H9 (cell line): ENCODE data around the gene GALNT2. TPM values are rescaled to one million over a fixed set of nuclear protein-coding genes. Genes with fewer than 3 reads are reported as not detected.
A peak's percentile ranks its signal among the peaks of the same experiment; 100 is the strongest.

ENCODE experiments used
- DNase-seq: peaks from one replicate; pipeline ENCODE4 v3.0.0-alpha.2; 2017
- H2AFZ ChIP-seq: one replicate; pipeline ENCODE4 v1.6.1; 2013; ENCODE audit warnings: mild to moderate bottlenecking, low read length, control low read depth, moderate library complexity
- H2AK5ac ChIP-seq: 2 replicates; pipeline ENCODE4 v1.6.1; 2013; ENCODE audit warnings: low read length, control low read depth, mixed read lengths; ENCODE audit not compliant: insufficient read length
- H2BK120ac ChIP-seq: one replicate; pipeline ENCODE4 v1.6.1; 2013; ENCODE audit warnings: low read depth, mild to moderate bottlenecking, low read length, control low read depth, inconsistent platforms; ENCODE audit not compliant: poor library complexity, severe bottlenecking
- H2BK12ac ChIP-seq: 2 replicates; pipeline ENCODE4 v1.6.1; 2013; ENCODE audit warnings: low read length, control low read depth, mixed read lengths, low read depth; ENCODE audit not compliant: insufficient read length
- H2BK15ac ChIP-seq: 2 replicates; pipeline ENCODE4 v1.6.1; 2013; ENCODE audit warnings: low read depth, low read length, control low read depth
- H2BK20ac ChIP-seq: one replicate; pipeline ENCODE4 v1.6.1; 2013; ENCODE audit warnings: low read depth, mild to moderate bottlenecking, low read length, control low read depth, inconsistent platforms; ENCODE audit not compliant: poor library complexity, severe bottlenecking
- H2BK5ac ChIP-seq: 2 replicates; pipeline ENCODE4 v1.6.1; 2013; ENCODE audit warnings: low read length, control low read depth, mixed read lengths; ENCODE audit not compliant: insufficient read length
- H3K14ac ChIP-seq: 2 replicates; pipeline ENCODE4 v1.6.1; 2013; ENCODE audit warnings: low read length, control low read depth; ENCODE audit not compliant: insufficient read depth
- H3K18ac ChIP-seq: 2 replicates; pipeline ENCODE4 v1.6.1; 2013; ENCODE audit warnings: low read depth, mild to moderate bottlenecking, mixed read lengths, low read length, control low read depth; ENCODE audit not compliant: insufficient read length
- H3K23ac ChIP-seq: 2 replicates; pipeline ENCODE4 v1.6.1; 2013; ENCODE audit warnings: low read length, control low read depth, mixed read lengths, low read depth; ENCODE audit not compliant: insufficient read length
- H3K23me2 ChIP-seq: 2 replicates; pipeline ENCODE4 v1.6.1; 2013; ENCODE audit warnings: low read depth, mild to moderate bottlenecking, mixed read lengths, low read length, control low read depth; ENCODE audit not compliant: insufficient read length, poor library complexity, severe bottlenecking
- H3K27ac ChIP-seq: 2 replicates; pipeline ENCODE4 v1.5.1; 2013; ENCODE audit warnings: low read length, control low read depth, mixed read lengths, low read depth; ENCODE audit not compliant: insufficient read length
- H3K27me3 ChIP-seq: 2 replicates; pipeline ENCODE4 v1.6.1; 2013; ENCODE audit warnings: low read length, control low read depth, inconsistent platforms; ENCODE audit not compliant: insufficient read depth
- H3K4ac ChIP-seq: 2 replicates; pipeline ENCODE4 v1.6.1; 2013; ENCODE audit warnings: low read depth, mild to moderate bottlenecking, control low read depth, inconsistent platforms, low read length, moderate library complexity
- H3K4me1 ChIP-seq: 2 replicates; pipeline ENCODE4 v1.6.1; 2013; ENCODE audit warnings: low read length, control low read depth, inconsistent platforms; ENCODE audit not compliant: insufficient read depth
- H3K4me2 ChIP-seq: 2 replicates; pipeline ENCODE4 v1.6.1; 2013; ENCODE audit warnings: low read length, control low read depth, mixed read lengths; ENCODE audit not compliant: insufficient read length, insufficient read depth
- H3K56ac ChIP-seq: 2 replicates; pipeline ENCODE4 v1.6.1; 2013; ENCODE audit warnings: low read depth, mild to moderate bottlenecking, mixed read lengths, low read length, control low read depth; ENCODE audit not compliant: insufficient read length
- H3K79me1 ChIP-seq: 2 replicates; pipeline ENCODE4 v1.6.1; 2013; ENCODE audit warnings: low read depth, mild to moderate bottlenecking, moderate library complexity, low read length, control low read depth, inconsistent platforms; ENCODE audit not compliant: insufficient read depth, poor library complexity, severe bottlenecking
- H3K79me2 ChIP-seq: 2 replicates; pipeline ENCODE4 v1.6.1; 2013; ENCODE audit warnings: low read length, control low read depth, inconsistent platforms; ENCODE audit not compliant: insufficient read depth
- H3K9ac ChIP-seq: 2 replicates; pipeline ENCODE4 v1.6.1; 2013; ENCODE audit warnings: low read length, control low read depth, mixed read lengths; ENCODE audit not compliant: insufficient read length; ENCODE audit errors: extremely low read depth
- H3K9me3 ChIP-seq: one replicate; pipeline ENCODE4 v1.6.1; 2013; ENCODE audit warnings: low read depth, low read length, inconsistent platforms; ENCODE audit not compliant: control insufficient read depth
- H3T11ph ChIP-seq: one replicate; pipeline ENCODE4 v1.6.1; 2013; ENCODE audit warnings: mild to moderate bottlenecking, low read length, control low read depth, inconsistent platforms
- H4K20me1 ChIP-seq: one replicate; pipeline ENCODE4 v1.6.1; 2013; ENCODE audit not compliant: control insufficient read depth, insufficient read length, insufficient read depth
- H4K5ac ChIP-seq: 2 replicates; pipeline ENCODE4 v1.6.1; 2013; ENCODE audit warnings: low read depth, mild to moderate bottlenecking, mixed read lengths, low read length, control low read depth; ENCODE audit not compliant: insufficient read length
- H4K8ac ChIP-seq: replicated peaks from 2 replicates; pipeline ENCODE4 v1.6.1; 2013; ENCODE audit warnings: low read length, control low read depth, mixed read lengths, low read depth; ENCODE audit not compliant: insufficient read length
- H4K91ac ChIP-seq: 2 replicates; pipeline ENCODE4 v1.6.1; 2013; ENCODE audit warnings: low read depth, mild to moderate bottlenecking, moderate library complexity, mixed read lengths, low read length, control low read depth; ENCODE audit not compliant: insufficient read length
- H3K27ac Mint-ChIP-seq, 3 experiments: 2 replicates in 2 of 3; 3 replicates in 1 of 3; pipeline ENCODE4 v1.8.0; 2020 to 2021; ENCODE audit warnings: mixed read lengths in 3 of 3, mild to moderate bottlenecking in 1 of 3, moderate library complexity in 1 of 3
- H3K27me3 Mint-ChIP-seq: 2 replicates; pipeline ENCODE4 v1.8.0; 2021; ENCODE audit warnings: low read depth, mild to moderate bottlenecking, moderate library complexity, mixed read lengths
- H3K36me3 Mint-ChIP-seq, 3 experiments: 2 replicates in 2 of 3; 3 replicates in 1 of 3; pipeline ENCODE4 v1.8.0; 2020 to 2021; ENCODE audit warnings: low read depth in 3 of 3, mixed read lengths in 3 of 3; ENCODE audit not compliant: insufficient read depth in 1 of 3
- H3K4me1 Mint-ChIP-seq, 2 experiments: 2 replicates each; pipeline ENCODE4 v1.8.0; 2020; ENCODE audit warnings: mixed read lengths in 2 of 2
- H3K4me3 Mint-ChIP-seq, 2 experiments: 2 replicates in 1 of 2; 3 replicates in 1 of 2; pipeline ENCODE4 v1.8.0; 2020 to 2021; ENCODE audit warnings: mild to moderate bottlenecking in 2 of 2, mixed read lengths in 2 of 2, moderate library complexity in 1 of 2
- H3K9me3 Mint-ChIP-seq, 2 experiments: 2 replicates in 1 of 2; 3 replicates in 1 of 2; pipeline ENCODE4 v1.8.0; 2020; ENCODE audit warnings: mild to moderate bottlenecking in 2 of 2, mixed read lengths in 2 of 2, moderate library complexity in 1 of 2
- CTCF ChIP-seq: fragments of 200-600 bp; sonication (generic); conservative IDR thresholded peaks from 3 replicates; pipeline ENCODE4 v1.8.0; 2021; ENCODE audit warnings: antibody characterized with exemption, mild to moderate bottlenecking
- WGBS: extraction: QIAGEN DNeasy Blood & Tissue Kit; methylation state at CpG from one replicate; pipeline ENCODE4 v1.1.7; 2013; ENCODE audit warnings: missing lambda C conversion rate, low lambda C conversion rate, mixed read lengths; ENCODE audit not compliant: insufficient read length; ENCODE audit errors: extremely low coverage; 5-methylcytosine and 5-hydroxymethylcytosine counted together
- total RNA-seq: library from RNA; stranded (reverse); gene quantifications from 2 replicates; pipeline ENCODE4 v1.2.1, GENCODE V29; 2021

Gene GALNT2
- total RNA-seq, 1 experiment from 2014 or later, result 57.6 TPM

GRCh38 chr1:230170622-230171021, 103.6 kb downstream of the GALNT2 start:
- peaks cover 2% of the 10 kb centered on the region; the same call in 1 of the 2 replicates for H3K79me2 ChIP-seq
- peak overlapping the region in 2 of 3 experiments; percentile 22 to 75; a peak in 4 of 7 replicates for H3K27ac Mint-ChIP-seq
- H3K27me3 ChIP-seq, result no peaks in the 10 kb centered on the region
- H3K4me3 Mint-ChIP-seq, result peak overlapping the region in 1 of 2 experiments; percentile 1; a peak in 1 of 5 replicates
- TF ChIP-seq CTCF, result no peak
- no peak overlapping the region for H2BK120ac ChIP-seq
- no peak overlapping the region for H2BK20ac ChIP-seq
- H3K27ac ChIP-seq, result no peak overlapping the region
- H3K9me3 Mint-ChIP-seq, result peaks cover 5 to 13% of the 10 kb centered on the region in 2 experiments
- no peaks in the 10 kb centered on the region for H3K9me3 ChIP-seq
- H3T11ph ChIP-seq, result no peak overlapping the region
- no peak overlapping the region for H3K56ac ChIP-seq
- H3K23me2 ChIP-seq, result no peaks in the 10 kb centered on the region
- peaks cover 4 to 12% (median 6%) of the 10 kb centered on the region in 3 experiments for H3K36me3 Mint-ChIP-seq
- H3K4me1 Mint-ChIP-seq, result peaks cover 36 to 45% of the 10 kb centered on the region in 2 experiments
- H2AK5ac ChIP-seq, result no peak overlapping the region
- no peak overlapping the region for H4K5ac ChIP-seq
- H3K18ac ChIP-seq, result no peak overlapping the region
- no peak overlapping the region for H3K4me2 ChIP-seq
- no peak overlapping the region for H3K23ac ChIP-seq
- peak; percentile 18 for DNase-seq
- H2BK12ac ChIP-seq, result no peak overlapping the region
- no peak overlapping the region for H2BK15ac ChIP-seq
- H2AFZ ChIP-seq, result no peak overlapping the region
- peaks cover 3% of the 10 kb centered on the region for H3K79me1 ChIP-seq
- WGBS, result no CpG with 5 or more reads among the region's 2 CpGs
- no peak overlapping the region for H3K4ac ChIP-seq
- H3K27me3 Mint-ChIP-seq, result no peaks in the 10 kb centered on the region
- H4K91ac ChIP-seq, result no peak overlapping the region
- no peak overlapping the region for H3K14ac ChIP-seq
- H3K9ac ChIP-seq, result no peak overlapping the region
- H3K4me1 ChIP-seq, result peaks cover 7% of the 10 kb centered on the region
- H4K20me1 ChIP-seq, result no peaks in the 10 kb centered on the region
- no peak overlapping the region for H4K8ac ChIP-seq
- no peak overlapping the region for H2BK5ac ChIP-seq
